Urothelium cell line (cell line): ENCODE data around the gene ST8SIA3.
A peak's percentile ranks its signal among the peaks of the same experiment; 100 is the strongest.
"Not testable (repeated sequence)": the region's sequence is repeated elsewhere in the genome, so short reads cannot be mapped to it uniquely, and the experiment has no call there.

ENCODE experiments used
- DNase-seq: peaks from one replicate; pipeline ENCODE4 v3.0.0; 2011; ENCODE audit warnings: low spot score, mixed read lengths
- FAIRE-seq: peaks from 2 replicates; lab custom pipeline; 2011; peaks lifted over from hg19 to GRCh38; lab: Jason Lieb, UNC

Gene ST8SIA3

DNA sequence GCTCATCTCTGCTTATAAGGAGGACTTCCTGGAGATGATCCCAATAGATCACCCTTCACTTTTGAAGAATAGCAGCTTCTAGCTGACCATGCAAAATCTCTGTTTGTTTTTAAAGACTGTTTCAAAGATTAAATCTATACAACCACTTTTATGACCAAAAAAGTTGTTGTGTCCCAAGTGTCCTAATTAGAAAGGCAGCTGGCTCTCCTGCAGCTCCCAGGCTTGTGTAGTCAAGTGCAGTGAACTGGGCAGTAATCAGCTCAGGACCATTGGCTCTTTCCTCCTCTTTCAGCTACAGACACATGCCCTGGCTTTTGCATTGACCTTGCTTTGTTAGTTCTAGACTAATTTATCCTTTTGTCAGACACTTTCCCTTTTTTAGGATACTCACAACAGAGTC, 10.4 kb downstream of the ST8SIA3 start:
- FAIRE-seq (no peak), DNase-seq (no peak)

DNA sequence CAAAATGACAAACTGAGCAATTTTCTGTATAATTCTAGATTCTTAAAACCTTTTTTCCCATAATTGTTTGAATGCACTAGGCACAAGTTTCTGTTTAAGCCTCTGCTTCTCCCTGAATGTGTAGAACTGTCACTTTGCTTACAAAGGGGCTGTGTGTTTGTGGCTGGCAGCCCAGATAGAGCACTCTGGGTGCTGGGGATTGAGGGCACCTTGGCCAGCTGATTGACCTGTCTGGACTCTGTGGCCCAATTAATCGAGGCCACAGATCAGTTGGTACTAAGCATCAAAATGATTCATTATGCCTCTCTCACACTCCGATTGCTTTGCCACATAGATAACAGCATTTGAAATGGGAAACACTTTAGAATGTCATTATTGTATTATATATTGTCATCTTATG, 12.1 kb downstream of the ST8SIA3 start:
- FAIRE-seq, result no peak
- no peak for DNase-seq

DNA sequence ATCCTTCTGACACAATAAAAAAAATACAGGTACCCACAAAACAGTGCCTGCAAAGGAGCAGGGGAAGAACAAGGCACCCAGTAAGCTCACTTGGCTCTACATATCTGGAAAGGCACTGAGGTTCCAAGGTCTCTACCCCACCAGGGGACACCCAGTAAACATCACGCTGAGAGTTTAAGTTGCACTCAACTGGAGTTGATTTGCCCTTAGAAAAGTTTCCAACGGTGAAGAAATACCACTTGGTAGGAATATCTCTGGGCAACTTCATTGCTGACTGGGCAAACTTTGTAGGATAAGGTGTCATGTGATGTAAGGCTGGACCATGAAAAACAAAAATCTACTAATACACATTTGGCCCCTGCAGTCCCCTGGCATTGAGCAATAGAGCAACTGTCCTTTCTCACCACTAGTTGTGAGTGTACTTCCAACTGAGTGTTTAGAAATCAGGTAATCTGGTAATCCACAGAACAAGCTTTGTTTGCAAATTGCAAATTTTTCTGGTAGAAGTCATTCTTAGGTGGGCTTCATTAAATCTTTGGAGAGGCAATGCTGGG, 14.2 kb downstream of the ST8SIA3 start:
- no peak for DNase-seq
- no peak for FAIRE-seq

DNA sequence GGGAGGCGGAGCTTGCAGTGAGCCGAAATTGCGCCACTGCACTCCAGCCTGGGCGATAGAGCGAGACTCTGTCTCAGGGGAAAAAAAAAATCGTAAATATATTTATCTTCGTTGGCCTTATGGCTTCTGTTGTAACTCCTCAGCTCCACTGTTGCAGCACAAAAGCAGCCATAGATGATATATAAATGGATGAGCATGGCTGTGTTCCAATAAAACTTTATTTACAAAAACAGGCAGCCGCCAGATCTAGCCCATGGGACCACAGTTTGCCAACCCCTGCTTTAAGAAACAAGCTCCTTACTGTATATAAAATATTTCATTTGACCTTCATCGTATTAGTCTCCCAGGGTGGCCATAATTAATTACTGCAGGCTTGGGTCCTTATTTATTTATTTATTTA, 20.1 kb downstream of the ST8SIA3 start:
- FAIRE-seq (no peak), DNase-seq (no peak)

DNA sequence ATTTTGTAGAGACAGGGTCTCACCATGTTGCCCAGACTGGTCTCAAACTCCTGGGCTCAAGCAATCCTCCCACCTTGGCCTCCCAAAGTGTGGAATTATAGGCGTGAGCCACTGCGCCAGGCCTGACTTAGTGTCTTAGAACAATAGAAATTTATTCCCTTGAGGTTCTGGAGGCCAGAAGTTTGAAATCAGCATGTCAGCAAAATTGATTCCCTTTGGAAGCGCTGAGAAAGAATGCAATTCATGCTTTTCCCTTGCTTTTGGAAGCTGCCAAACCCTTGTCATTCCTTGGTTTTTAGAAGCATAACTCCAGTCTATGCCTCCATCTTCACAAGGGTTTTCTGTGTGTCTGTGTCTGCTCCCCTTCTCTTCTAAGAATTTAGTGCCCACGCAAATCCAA, 20.7 kb downstream of the ST8SIA3 start:
- FAIRE-seq (no peak), DNase-seq (no peak)

DNA sequence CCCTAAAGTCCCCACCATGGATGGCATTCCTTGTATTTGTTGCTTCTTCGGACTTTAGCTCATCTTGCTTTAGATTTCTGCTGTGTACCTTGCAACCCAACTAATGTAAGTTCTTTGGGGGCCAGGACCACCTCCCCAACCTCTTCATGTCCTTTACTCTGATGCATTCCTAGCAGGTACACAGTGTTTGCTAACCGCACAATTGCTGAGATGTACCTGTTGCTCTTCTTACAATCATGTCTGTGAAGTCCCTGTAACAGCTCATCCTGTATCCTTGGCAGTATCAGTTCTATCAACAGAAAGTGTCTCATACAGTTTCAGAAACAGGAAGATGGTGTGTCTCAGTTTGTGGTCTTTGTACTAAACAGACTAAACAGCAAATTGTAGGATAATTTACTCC, 24.1 kb downstream of the ST8SIA3 start:
- DNase-seq, result no peak
- no peak for FAIRE-seq

DNA sequence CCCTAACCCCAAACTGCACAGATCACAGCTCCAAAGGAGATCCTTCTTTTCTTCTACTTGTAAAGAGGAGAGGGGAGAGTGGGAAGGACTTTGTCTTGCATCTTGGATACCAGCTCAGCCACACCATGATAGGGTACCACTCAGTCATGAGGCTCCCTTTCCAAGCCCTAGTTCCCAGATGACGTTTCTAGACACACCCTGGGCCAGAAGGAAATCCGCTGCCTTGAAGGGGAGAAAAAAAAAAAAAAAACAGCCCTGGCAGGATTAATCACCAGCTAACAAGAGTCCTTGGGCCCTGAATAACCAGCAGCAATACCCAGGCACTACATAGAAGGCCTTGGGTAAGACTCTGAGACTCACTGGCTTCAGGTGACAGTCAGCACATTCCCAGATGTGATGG, 36.9 kb downstream of the ST8SIA3 start:
- DNase-seq (no peak), FAIRE-seq (no peak)

DNA sequence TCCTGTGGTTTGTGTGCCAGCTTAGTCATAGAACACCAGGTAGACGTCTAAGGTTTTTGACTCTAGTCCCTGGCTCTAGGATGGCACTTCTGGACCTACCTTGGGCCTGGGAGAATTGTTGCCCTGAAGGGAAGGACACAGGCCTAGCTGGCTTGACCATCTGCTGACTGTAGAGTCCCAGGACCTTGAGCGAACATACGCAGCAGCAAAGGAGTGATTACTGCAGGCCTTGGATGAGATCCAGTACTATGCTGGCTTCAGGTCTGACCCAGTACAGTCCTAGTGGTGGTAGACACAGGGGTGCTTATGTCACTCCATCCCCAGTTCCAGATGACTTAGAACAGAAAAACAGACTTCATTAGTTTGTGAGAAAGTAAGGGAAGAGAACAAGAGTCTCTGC, 37.7 kb downstream of the ST8SIA3 start:
- DNase-seq (no peak), FAIRE-seq (no peak)

DNA sequence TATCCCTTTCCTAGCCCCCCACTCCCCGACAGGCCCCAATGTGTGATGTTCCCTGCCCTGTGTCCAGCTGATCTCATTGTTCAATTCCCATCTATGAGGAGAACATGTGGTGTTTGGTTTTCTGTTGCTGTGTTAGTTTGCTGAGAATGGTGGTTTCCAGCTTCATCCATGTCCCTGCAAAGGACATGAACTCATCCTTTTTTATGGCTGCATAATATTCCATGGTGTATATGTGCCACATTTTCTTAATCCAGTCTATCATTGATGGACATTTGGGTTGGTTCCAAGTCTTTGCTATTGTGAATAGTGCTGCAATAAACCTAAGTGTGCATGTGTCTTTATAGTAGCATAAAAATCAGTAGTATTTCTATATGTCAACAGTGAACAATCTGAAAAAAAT, 42.4 kb downstream of the ST8SIA3 start:
- not testable (repeated sequence) for FAIRE-seq, DNase-seq

DNA sequence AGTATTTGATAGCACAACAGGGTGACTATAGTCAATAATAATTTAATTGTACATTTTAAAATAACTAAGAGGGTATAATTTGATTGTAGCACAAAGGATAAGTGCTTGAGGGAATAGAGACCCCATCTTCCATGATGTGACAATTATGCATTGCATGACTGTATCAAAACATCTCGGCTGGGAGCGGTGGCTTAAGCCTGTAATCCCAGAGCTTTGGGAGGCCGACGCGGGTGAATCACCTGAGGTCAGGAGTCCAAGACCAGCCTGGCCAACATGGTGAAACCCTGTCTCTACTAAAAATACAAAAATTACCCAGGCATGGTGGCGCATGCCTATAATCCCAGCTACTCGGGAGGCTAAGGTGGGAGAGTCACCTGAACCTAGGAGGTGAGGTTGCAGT, 44.5 kb downstream of the ST8SIA3 start:
- DNase-seq, result not testable (repeated sequence)

DNA sequence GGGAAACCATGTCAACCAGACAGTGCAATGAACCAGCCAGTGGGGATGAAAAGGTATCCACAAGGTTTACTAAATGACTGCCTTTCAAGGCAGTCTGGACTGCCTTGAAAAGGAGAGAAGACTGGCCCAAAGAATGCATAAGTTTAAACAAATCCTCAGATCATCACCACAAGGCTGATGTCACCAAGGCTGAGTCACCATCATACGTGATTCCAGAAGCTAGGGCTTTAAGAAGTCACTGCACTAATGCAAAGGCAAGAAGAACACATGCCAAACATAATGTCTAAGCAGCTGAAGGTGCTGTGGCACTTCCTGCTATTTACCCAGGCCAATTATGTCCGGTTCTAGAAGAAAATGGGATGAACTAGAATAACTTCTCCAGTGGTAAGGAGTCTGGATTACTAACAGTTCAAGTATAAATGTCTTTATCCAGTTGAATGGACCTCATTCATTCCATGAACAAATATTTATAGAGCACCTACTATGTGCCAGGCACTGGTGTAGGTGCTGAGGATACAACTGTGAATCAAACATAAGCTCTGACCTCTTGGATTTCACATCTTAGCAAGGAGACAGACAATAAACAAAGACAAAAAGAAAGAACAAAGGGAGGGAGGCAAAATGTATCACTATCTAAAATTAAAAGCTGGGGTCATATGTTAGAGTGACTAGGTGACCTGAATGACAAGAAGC, 45.2 kb downstream of the ST8SIA3 start:
- FAIRE-seq, result no peak
- peak; percentile 6 for DNase-seq

More for the DNA sequence above, 44.5 kb downstream of the ST8SIA3 start:
- not testable (repeated sequence) for FAIRE-seq

DNA sequence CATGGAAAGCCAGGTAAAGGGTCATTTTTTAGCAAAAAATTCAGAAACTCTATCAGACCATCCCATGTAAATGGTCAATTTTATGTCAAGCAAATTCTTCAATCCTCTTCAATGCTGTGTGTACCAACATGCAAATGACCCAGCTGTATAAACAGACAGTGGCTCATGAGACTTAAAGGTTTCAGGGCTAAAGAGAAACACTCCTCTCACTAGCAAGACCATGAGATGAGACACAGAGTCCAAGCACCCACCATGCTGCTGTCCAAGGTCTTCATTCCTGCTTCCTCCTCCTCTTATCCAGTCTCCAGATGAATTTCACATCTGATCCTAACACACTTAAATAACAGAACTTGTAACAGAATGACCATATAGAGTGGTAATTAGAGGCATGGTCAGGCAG, 52.0 kb downstream of the ST8SIA3 start:
- DNase-seq (no peak), FAIRE-seq (no peak)

DNA sequence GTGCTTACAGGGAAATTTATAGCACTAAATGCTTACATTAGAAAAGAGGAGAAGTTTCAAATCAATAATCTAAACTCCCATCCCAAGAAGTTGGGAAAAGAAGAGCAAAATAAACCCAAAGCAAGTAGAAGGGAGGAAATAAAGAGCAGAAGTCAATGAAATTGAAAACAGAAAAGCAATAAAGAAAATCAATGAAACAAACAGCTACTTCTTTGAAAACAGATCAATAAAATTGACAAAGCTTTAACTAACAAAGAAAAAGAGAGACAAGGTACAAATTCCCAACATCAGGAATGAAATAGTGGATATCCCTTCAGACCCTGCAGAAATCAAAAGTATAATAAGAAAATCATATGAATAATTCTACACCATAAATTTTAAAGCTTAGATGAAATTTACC, 57.3 kb downstream of the ST8SIA3 start:
- DNase-seq (no peak), FAIRE-seq (no peak)

DNA sequence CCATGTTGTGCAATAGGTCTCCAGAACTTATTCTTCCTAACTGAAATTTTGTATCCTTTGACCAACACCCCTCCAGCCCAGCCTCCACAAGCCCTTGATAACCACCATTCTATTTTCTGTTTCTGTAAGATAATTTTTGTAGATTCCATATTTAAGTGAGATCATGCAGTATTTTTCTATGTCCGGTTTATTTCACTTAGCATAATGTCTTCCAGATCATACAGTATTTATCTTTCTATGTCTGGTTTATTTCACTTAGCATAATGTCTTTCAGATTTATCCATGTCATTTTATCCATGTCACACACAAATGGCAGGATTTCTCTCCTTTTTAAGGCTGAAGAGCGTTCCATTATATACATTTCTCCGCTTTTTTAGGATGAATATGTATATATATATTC, 58.4 kb downstream of the ST8SIA3 start:
- no peak for FAIRE-seq
- no peak for DNase-seq

DNA sequence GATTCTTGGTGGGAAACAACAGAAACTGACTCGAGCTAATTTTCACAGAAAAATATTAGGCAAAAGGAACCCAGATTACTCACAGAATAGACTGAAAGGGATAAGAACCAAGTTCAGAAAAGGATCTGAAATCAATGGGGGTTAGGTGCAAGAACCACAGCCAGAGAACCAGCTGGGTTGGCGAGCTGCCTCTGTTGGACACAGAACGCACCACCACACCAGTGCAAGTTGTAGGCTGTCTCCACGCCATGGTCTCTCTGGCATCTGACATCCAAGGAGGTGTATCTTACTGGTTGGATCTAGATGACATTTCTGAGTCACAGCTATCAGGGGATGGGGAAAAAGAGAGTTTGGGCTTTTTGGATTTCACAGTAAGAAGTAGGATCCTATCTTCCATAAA, 64.2 kb downstream of the ST8SIA3 start:
- FAIRE-seq (no peak), DNase-seq (no peak)
